AG09309 (cell line): ENCODE results near the gene PTCH1.

Experiments used
- DNase-seq: peaks from one replicate; pipeline ENCODE4 v3.0.0-alpha.2; 2010; ENCODE audit warnings: low read depth
- H3K4me3 ChIP-seq: 2 replicates; pipeline ENCODE4 v1.5.1; 2011; ENCODE audit warnings: mild to moderate bottlenecking, low read depth, low read length, moderate library complexity; ENCODE audit not compliant: control insufficient read depth
- TF ChIP-seq, protein P1 (sequence below): IDR thresholded peaks from 2 replicates; pipeline ENCODE4 v1.5.1; 2011; ENCODE audit warnings: mild to moderate bottlenecking, low read depth, low read length, inconsistent platforms; ENCODE audit not compliant: insufficient read depth, control insufficient read depth; ENCODE audit errors: missing control alignments

The PTCH1 gene

DNA sequence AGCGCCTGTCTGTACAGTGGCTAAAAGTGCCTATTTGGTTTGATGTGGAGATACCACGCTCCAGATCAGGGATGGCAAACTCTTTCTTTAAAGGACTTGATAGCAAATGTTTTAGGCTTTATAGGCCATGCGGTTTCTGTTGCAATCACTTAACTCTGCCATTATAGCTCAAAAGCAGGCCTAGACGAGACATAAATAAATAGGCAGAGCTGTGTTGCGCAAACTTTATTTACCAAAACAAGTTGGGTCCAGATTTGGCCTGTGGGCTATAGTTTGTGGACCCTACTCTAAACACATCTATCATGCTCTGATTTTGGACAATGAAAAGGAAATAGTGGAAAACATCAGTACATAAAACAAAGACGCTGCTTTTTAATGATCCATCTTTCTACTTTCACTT is 79.2 kb downstream of the PTCH1 start:
- H3K4me3 ChIP-seq: no peak overlapping the region
- TF ChIP-seq, protein P1, sequence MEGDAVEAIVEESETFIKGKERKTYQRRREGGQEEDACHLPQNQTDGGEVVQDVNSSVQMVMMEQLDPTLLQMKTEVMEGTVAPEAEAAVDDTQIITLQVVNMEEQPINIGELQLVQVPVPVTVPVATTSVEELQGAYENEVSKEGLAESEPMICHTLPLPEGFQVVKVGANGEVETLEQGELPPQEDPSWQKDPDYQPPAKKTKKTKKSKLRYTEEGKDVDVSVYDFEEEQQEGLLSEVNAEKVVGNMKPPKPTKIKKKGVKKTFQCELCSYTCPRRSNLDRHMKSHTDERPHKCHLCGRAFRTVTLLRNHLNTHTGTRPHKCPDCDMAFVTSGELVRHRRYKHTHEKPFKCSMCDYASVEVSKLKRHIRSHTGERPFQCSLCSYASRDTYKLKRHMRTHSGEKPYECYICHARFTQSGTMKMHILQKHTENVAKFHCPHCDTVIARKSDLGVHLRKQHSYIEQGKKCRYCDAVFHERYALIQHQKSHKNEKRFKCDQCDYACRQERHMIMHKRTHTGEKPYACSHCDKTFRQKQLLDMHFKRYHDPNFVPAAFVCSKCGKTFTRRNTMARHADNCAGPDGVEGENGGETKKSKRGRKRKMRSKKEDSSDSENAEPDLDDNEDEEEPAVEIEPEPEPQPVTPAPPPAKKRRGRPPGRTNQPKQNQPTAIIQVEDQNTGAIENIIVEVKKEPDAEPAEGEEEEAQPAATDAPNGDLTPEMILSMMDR: no peak
- DNase-seq: no peak

DNA sequence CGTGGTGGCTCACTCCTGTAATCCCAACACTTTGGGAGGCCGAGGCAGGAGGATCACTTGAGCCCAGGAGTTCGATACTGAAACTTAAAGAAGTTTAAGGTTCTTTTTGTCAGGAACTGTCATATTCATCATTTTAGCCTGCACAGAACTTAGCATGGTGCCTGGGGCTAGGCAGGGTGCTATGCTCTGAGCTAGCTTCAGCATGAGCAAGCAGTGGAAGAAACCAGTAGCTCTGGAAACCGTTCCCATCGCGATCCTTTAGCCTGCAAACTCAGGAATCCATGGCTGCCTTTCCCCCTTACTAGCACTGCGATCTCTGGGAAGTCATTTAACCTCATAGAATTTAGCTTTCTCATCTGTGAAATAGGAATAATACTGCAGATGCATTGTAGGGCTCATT is 80.4 kb downstream of the PTCH1 start:
- no peak for DNase-seq
- H3K4me3 ChIP-seq: no peak overlapping the region
- TF ChIP-seq, protein P1: no peak

DNA sequence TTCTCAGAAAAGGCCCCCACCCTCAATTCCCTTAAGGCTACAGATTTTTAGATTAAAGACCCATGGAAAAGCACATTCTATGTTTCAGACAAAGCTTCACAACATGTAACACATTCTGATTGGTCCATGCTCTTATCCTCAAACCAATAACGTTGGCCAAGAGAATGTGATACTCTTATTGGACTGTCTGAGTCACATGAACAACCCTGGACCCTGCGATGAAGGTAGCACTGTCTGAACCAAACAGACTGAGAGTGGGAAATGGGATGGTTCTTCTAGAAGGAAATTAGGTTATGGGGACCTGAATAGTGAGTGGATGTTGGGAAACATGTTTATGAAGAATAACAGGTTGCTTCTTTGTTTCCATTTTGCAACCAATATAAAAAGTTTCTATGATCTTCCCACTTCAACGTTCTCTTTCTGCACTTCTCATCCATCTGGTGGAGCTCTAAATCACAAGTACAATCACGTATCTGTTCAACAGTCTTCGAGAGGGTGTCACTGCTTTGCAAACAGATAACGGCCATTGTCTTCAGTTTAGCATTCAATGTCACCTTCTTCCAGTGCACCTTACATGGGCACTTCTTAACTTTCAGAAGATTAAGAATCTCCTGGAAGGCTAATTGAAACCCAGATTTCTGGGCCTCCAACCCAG is 81.6 kb downstream of the PTCH1 start:
- H3K4me3 ChIP-seq: no peak overlapping the region
- TF ChIP-seq, protein P1: no peak
- no peak for DNase-seq

DNA sequence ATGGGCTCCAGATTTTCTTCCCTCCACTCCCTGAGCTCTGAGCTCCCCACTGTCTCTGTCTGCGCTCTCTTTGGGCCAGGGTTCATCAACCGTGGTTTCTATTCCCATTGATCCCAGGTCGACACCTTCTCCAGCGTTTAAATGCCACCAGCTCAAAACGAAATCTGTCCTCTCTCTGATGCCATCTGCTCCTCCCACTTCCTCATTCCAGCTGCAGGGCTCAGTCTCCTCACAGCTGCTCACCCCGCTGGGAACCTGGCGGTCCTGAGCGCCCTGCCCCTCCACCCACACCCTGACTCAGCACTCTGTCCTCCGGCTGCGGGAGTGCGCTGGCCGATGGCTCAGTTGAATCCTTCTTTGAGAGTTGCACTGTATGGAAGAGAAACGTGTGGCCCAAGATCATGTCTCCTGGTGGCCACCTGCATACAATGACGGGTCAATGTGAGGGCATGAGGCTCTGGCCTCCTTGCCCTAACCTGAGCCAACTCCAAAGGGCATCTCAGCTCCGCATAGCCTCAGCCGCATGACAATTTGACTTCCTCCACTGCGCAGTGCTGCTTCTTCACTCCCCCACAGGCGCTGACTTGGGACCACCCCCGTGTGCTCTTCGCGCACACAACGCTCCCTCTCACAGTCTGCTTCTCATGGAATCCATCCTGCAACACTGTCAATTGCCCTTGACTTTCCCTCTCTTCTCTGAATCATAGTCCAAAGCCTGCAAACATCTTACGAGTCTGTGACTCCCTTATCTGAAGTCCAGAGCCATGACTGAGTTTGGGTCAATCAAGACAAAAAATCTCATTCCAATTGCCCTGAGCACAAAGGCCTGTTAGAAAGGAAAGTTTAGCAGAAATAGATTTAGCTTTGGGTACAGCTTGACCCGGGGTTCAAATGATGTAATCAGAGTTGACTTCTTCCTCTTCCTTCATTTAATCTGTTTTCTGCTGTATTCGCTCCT is 82.4 kb downstream of the PTCH1 start:
- TF ChIP-seq, protein P1: no peak
- no peak overlapping the region for H3K4me3 ChIP-seq
- DNase-seq: no peak

DNA sequence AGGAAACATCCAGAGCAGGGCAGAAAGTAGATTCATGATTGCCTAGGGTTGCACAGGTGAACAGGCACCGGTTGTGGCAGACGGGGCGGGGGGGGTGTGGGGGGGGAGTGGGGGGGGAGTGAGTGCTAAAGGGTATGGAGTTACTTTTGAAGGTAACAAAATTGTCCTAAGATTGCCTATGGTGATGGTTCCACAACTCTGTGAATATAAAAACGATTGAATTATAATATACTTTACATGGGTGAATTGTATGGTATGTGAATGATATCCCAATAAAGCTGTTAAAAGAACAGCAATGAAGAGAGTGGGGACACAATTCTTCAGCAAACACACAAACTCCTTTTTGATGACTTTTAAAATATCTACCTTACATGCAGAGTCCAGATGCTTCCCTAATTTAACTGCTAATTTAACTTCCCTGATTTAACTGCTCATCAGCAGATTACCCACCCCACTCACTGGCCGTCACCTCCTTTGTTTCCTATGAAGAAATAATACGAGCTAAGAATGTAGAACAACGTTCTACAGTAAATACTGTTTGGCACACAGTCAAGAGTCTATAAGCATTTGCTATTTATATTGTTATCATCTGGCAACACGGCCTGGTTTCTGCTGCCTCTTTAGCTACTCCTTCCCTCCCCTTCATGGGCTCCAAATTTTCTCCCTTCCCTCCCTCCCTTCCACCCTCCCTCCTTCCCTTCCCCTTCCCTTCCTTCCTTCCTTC is 83.5 kb downstream of the PTCH1 start:
- H3K4me3 ChIP-seq: no peak overlapping the region
- TF ChIP-seq, protein P1: no peak
- no peak for DNase-seq

DNA sequence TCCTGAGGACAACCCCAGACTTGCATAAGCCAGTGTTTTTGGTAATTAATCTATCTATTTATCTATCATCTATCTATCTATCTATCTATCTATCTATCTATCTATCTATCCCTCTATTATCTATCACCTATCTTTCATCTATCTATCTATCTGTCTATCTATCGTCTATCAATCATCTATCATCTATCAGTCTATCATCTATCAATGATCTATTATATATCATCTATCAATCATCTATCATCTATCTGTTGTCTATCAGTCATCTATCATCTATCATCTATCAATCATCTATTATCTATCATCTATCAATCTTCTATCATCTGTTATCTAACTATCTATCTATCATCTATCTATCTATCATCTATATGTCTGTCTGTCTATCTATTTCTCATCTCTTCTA is 85.5 kb downstream of the PTCH1 start:
- TF ChIP-seq, protein P1: no peak
- H3K4me3 ChIP-seq: no peak overlapping the region
- no peak for DNase-seq
